Hematopoietic multipotent progenitor cell treated with erythropoietin and hydrocortisone succinate and interleukin-3 and kit ligand, for 4 days (in vitro differentiated cells): ENCODE measurements around the gene PTGES3L.
"Not testable (repeated sequence)": the region's sequence is repeated elsewhere in the genome, so short reads cannot be mapped to it uniquely, and the experiment has no call there.

Source experiments
- DNase-seq: peaks from one replicate; pipeline ENCODE4 v3.0.0-alpha.2; 2015

The PTGES3L gene

GRCh38 chr17:42975701-42976100, 4.2 kb downstream of the PTGES3L start:
- not testable (repeated sequence) for DNase-seq

DNA sequence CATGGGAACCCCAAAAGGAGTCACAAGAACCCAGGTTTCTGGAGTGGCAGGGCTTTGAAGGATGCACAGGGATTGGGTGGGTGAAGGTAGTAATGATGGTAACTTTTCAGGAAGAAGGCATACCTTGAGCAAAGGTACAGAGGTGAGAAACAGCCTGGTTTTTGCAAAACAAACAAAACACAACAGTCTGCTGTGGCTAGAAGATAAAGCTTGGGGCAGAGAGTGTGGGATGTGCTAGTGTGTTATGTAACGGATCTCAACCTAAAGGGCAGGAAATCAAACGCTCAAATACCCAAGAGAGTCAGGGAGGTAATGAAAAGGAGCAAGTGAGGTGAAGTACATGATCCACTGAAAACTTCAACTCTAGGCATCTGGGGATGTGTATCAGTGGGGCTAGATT, 4.6 kb downstream of the PTGES3L start:
- no peak for DNase-seq

GRCh38 chr17:42973323-42973722, 6.6 kb downstream of the PTGES3L start:
- not testable (repeated sequence) for DNase-seq

DNA sequence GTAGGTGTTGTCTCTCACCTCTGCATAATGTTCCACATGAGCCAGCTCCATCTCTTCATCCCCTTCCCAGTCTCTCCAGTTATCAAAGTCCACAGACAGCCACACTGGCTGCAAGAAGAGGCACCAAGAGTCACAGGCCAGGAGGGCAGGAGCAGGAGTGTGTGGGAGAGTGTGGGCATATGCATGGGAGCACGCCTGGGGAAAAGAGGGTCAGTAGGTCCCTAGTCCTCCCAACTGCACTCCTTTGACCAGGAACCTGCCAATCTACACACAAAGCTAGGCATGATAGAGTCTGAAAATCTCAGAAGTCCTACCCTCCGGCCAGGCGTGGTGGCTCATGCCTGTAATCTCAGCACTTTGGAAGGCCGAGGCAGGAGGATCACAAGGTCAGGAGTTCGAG, 8.3 kb downstream of the PTGES3L start:
- no peak for DNase-seq

DNA sequence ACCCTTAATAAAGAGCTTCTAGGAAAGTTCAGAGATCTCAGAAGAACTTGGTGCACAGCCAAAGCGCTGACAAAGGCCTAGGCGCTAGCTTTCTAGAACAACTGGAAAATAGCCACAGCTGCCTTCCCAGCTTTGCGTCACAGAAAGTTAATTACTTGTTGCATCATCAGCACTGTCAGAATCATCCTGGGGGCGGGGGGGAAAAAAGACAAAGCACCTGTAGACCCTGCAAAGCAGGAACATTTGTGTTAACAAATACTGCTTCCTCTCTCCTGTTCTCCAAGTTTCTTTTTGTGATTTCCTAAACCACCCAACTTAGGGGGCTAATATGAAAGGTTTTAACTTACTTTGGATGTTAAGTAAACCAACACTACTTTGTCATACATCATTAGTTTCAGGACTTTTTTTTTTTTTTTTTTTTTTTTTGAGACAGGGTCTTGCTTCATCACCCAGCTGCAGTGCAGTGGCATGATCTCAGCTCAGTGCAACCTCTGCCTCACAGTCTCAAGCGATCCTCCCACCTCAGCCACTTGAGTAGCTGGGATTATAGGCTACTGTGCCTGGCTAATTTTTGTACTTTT, 10.8 kb downstream of the PTGES3L start:
- DNase-seq, result peak; percentile 40

GRCh38 chr17:42967925-42968324, 12.0 kb downstream of the PTGES3L start:
- no peak for DNase-seq

DNA sequence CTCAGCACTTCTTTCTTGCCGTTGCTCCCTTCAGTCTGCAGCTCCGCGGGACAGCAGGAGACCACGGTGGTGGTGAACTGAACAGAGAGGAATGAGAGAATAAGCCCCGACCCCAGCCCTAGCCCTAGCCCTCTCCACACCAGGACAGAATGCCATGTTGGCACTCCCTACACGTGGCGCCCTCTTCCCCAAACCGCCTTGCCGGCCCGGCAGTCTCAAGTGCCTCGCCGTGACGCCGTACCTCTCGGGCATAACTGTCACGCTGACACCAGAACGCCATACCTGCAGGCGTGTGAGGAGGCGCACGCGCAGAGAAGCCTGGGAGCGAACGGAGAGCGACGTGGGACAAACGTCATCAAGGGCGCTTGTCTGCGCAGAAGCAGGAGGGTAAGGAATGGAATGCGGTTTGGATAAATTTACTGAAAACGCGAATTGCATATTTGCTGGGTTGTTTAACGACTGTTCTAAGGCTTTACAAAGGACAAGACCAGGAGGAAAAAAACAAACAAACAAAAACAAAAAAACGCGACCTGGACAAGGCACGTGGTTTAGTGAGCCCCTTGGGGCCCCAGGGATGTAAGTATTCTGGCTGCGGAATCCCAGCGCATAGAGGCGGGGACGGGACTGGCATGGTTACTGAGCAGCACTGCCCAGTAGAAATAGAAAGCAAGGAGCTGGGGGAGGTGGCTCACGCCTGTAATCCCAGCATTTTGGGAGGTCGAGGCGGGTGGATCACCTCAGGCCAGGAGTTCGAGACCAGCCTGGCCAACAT, 15.5 kb downstream of the PTGES3L start, which contains the start of gene AARSD1:
Gene AARSD1, minus strand, starts transcription at position 294 of the 772 bp plus-strand sequence. Its CDS starts 14 bp downstream, at position 280.
- DNase-seq, result peak; percentile 97

GRCh38 chr17:42953669-42954068, 26.2 kb downstream of the PTGES3L start:
- DNase-seq, result no peak

- DNase-seq, result no peak
Measured at GRCh38 chr17:42950044-42950783, 29.7 kb downstream of the PTGES3L start.

GRCh38 chr17:42946812-42947211, 33.1 kb downstream of the PTGES3L start:
- no peak for DNase-seq

DNA sequence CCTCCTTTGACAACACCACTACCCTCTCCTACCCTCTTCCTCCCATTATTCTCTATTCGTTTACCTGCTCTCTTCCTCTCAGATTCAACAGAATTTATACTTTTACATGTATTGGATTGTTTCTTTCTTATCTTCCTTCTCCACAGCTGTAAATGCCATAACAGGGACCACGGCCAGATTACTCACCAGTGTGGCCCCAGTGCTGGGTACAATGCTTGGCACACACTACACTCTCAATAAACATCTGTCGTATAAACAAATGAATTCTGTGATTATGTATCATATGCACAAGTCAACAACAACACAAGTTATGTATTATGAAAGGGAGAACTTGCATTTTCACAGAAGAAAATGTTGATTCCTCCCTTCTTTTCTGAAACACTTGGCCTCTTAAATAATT, 35.7 kb downstream of the PTGES3L start:
- no peak for DNase-seq

DNA sequence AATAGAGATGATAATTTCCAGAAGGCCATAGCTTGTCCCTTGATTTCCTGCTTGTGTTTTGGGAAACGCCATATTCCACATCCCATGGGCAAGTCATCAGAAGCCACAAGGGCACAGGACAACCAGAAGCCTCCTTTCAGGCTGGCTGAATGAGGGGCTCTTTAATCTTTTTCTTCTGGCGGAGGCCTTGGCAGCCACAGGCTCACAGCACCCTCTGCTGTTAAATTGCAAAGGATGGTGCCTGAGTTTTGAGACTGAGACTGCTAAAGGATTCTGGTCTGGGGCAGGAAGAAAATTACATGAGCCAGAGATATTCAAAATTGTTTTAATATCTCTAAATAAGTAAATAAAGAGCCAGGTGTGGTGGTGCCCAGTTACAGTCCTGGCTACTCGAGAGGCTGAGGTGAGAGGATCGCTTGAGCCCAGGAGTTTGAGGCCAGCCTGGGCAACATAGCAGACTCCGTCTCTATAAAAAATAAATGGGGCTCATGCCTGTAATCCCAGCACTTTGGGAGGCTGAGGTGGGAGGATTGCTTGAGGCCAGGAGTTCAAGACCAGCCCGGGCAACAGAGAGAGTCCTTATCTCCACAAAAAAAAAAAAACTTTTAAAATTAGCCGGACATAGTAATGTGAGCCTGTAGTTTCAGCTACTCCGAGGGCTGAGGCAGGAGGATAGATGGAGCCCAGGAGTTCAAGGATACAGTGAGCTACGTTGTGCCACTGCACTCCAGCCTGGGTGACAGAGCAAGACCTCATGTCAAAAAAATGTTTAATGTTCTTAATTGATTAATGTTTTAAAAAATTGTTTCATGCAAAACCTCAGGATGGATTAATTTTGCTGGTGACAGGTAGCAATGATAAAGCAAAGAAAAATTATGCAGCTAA, 41.9 kb downstream of the PTGES3L start:
- peak; percentile 81 for DNase-seq

- no peak for DNase-seq
Measured at GRCh38 chr17:42929497-42929844, 50.4 kb downstream of the PTGES3L start.

- DNase-seq, result peak; percentile 96
Measured at GRCh38 chr17:42928714-42929496, 51.0 kb downstream of the PTGES3L start.

DNA sequence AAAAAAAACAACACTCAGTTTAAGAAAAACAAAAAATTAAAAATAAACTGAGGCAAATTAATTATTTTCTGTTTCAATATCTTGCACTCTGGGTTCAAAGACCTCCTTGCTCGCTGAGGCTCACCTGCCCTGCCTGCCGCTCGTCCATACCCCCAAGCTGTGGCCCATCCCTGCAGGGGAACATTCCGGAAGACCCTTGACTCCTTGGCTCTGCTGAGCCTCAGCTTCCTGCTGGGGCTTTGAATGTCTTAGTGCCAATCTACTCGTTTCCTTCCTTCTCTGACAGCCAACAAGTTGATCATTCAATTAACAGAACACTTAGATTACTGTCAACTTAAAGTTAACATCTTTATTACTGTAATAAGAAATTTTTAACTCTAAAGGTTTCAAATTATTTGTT, 55.0 kb downstream of the PTGES3L start:
- no peak for DNase-seq

DNA sequence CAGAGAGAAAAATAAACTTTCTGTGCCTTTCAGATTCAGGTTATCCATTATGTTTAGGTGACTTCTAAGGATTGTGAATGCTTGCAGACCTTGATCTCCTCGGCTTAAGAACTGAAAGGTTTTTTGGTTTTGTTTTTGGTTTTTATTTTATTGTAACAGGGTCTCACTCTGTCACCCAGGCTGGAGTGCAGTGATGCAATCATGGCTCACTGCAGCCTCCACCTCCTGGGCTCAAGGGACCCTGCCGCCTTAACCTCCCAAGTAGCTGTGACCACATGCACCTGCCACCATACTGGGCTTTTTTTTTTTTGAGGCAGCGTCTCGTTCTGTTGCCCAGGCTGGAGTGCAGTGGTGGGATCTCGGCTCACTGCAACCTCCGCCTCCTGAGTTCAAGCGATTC, 56.4 kb downstream of the PTGES3L start:
- not testable (repeated sequence) for DNase-seq

DNA sequence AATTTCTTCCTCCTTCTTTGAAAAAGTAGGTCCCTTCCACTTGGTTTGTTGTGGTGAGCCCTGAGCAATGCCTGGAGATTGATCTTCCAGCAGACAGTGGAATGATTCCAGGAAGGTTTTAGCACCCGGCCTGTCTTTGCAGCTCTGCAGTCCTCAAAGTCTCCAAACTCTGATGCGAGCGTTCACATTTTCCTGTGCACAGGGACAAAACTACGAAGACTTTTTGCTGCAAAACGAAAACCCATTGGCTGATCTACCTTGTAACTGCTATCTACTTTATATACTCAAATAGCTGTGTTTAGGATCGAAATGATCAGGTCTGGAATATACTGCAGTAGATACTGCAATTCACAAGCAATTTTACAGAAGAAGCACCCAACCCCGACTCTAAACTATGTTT, 57.6 kb downstream of the PTGES3L start:
- DNase-seq, result no peak

- DNase-seq, result peak; percentile 20
Measured at GRCh38 chr17:42920922-42921321, 59.0 kb downstream of the PTGES3L start.

GRCh38 chr17:42920106-42920900, 59.6 kb downstream of the PTGES3L start:
- no peak for DNase-seq

DNA sequence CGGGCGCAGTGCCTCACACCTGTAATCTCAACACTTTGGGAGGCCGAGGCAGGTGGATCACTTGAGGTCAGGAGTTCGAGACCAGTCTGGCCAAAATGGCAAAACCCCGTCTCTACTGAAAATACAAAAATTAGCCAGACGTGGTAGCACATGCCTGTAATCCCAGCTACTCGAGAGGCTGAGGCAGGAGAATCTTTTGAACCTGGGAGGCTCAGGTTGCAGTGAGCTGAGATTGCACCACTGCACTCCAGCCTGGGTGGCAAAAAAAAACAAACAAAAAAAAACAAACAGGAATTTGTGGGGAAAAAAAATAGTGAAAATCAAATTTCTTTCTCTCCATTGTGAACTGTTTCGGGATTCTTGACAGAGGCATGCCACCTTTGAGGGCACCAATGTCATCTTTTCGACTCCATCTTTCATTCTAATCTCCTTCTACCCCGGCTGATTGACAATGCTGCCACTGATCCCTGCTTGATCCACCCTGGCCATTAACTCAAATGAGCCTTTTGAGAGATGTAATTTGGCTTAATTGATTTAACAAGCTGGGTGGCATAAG, 60.3 kb downstream of the PTGES3L start:
- DNase-seq, result not testable (repeated sequence)
